Measurements from ENCODE around the gene MAP3K3. TPM values are rescaled to one million over a fixed set of nuclear protein-coding genes. Genes with fewer than 3 reads are reported as not detected.

The MAP3K3 gene
- total RNA-seq, 1 donor from 2014 or later = 29.6 TPM

GRCh38 chr17:63645775-63646487, 23.7 kb downstream of the MAP3K3 start:
- intact Hi-C loops (cut with micrococcal nuclease) = no loop called here
- H3K4me3 Mint-ChIP-seq = no peak overlapping the region
- DNase-seq (ENCODE audit: low spot score) = no peak
- no peaks in the 10 kb centered on the region for H3K27me3 Mint-ChIP-seq (ENCODE audit: insufficient read depth)
- H3K27ac Mint-ChIP-seq = no peak overlapping the region
- no peaks in the 10 kb centered on the region for H3K9me3 Mint-ChIP-seq
- peaks cover 6% of the 10 kb centered on the region for H3K36me3 Mint-ChIP-seq (ENCODE audit: low read depth)
- peaks cover 19% of the 10 kb centered on the region for H3K4me1 Mint-ChIP-seq (ENCODE audit: low read depth)

- Mint-ChIP-seq H3K9me3 (no peaks in the 10 kb centered on the region), H3K27ac (no peak overlapping the region), H3K36me3 (ENCODE audit: low read depth) (peaks cover 6% of the 10 kb centered on the region), H3K4me3 (no peak overlapping the region), H3K27me3 (ENCODE audit: insufficient read depth) (no peaks in the 10 kb centered on the region), H3K4me1 (ENCODE audit: low read depth) (peaks cover 19% of the 10 kb centered on the region)
- intact Hi-C loops (cut with micrococcal nuclease) = no loop called here
- DNase-seq (ENCODE audit: low spot score) = no peak
Observed at GRCh38 chr17:63646488-63646806, 24.2 kb downstream of the MAP3K3 start.

GRCh38 chr17:63647065-63647725, 25.0 kb downstream of the MAP3K3 start:
- Mint-ChIP-seq H3K9me3 (no peaks in the 10 kb centered on the region), H3K4me1 (ENCODE audit: low read depth) (peaks cover 19% of the 10 kb centered on the region), H3K36me3 (ENCODE audit: low read depth) (peaks cover 9% of the 10 kb centered on the region), H3K27me3 (ENCODE audit: insufficient read depth) (no peaks in the 10 kb centered on the region), H3K4me3 (no peak overlapping the region), H3K27ac (no peak overlapping the region)
- no peak for DNase-seq (ENCODE audit: low spot score)
- intact Hi-C loops (cut with micrococcal nuclease) = no loop called here

- H3K27ac Mint-ChIP-seq = no peak overlapping the region
- H3K4me1 Mint-ChIP-seq (ENCODE audit: low read depth) = peaks cover 19% of the 10 kb centered on the region
- H3K27me3 Mint-ChIP-seq (ENCODE audit: insufficient read depth) = no peaks in the 10 kb centered on the region
- intact Hi-C loops (cut with micrococcal nuclease) = no loop called here
- no peak overlapping the region for H3K4me3 Mint-ChIP-seq
- H3K9me3 Mint-ChIP-seq = no peaks in the 10 kb centered on the region
- DNase-seq (ENCODE audit: low spot score) = no peak
- H3K36me3 Mint-ChIP-seq (ENCODE audit: low read depth) = peaks cover 14% of the 10 kb centered on the region
Observed at GRCh38 chr17:63647936-63648335, 25.7 kb downstream of the MAP3K3 start.

GRCh38 chr17:63649813-63650212, 27.6 kb downstream of the MAP3K3 start:
- Mint-ChIP-seq H3K27me3 (ENCODE audit: insufficient read depth) (no peaks in the 10 kb centered on the region), H3K36me3 (ENCODE audit: low read depth) (peaks cover 22% of the 10 kb centered on the region), H3K4me1 (ENCODE audit: low read depth) (peaks cover 19% of the 10 kb centered on the region), H3K27ac (no peak overlapping the region), H3K4me3 (no peak overlapping the region), H3K9me3 (no peaks in the 10 kb centered on the region)
- intact Hi-C loops (cut with micrococcal nuclease) = no loop called here
- DNase-seq (ENCODE audit: low spot score) = no peak

- Mint-ChIP-seq H3K4me3 (no peak overlapping the region), H3K36me3 (ENCODE audit: low read depth) (peaks cover 28% of the 10 kb centered on the region), H3K9me3 (no peaks in the 10 kb centered on the region), H3K27me3 (ENCODE audit: insufficient read depth) (no peaks in the 10 kb centered on the region), H3K4me1 (ENCODE audit: low read depth) (peaks cover 8% of the 10 kb centered on the region), H3K27ac (no peak overlapping the region)
- intact Hi-C loops (cut with micrococcal nuclease) = no loop called here
- DNase-seq (ENCODE audit: low spot score) = no peak
Observed at GRCh38 chr17:63652106-63652505, 29.9 kb downstream of the MAP3K3 start.

GRCh38 chr17:63653050-63653449, 30.8 kb downstream of the MAP3K3 start:
- DNase-seq (ENCODE audit: low spot score) = no peak
- H3K36me3 Mint-ChIP-seq (ENCODE audit: low read depth) = peaks cover 34% of the 10 kb centered on the region
- no peak overlapping the region for H3K4me3 Mint-ChIP-seq
- intact Hi-C loops (cut with micrococcal nuclease) = no loop called here
- no peaks in the 10 kb centered on the region for H3K9me3 Mint-ChIP-seq
- no peak overlapping the region for H3K27ac Mint-ChIP-seq
- H3K27me3 Mint-ChIP-seq (ENCODE audit: insufficient read depth) = no peaks in the 10 kb centered on the region
- H3K4me1 Mint-ChIP-seq (ENCODE audit: low read depth) = peaks cover 7% of the 10 kb centered on the region

- no peaks in the 10 kb centered on the region for H3K27me3 Mint-ChIP-seq (ENCODE audit: insufficient read depth)
- intact Hi-C loops (cut with micrococcal nuclease) = no loop called here
- H3K4me1 Mint-ChIP-seq (ENCODE audit: low read depth) = no peaks in the 10 kb centered on the region
- no peak overlapping the region for H3K27ac Mint-ChIP-seq
- H3K9me3 Mint-ChIP-seq = no peaks in the 10 kb centered on the region
- peaks cover 30% of the 10 kb centered on the region for H3K36me3 Mint-ChIP-seq (ENCODE audit: low read depth)
- no peak overlapping the region for H3K4me3 Mint-ChIP-seq
- no peak for DNase-seq (ENCODE audit: low spot score)
Observed at GRCh38 chr17:63657786-63658185, 35.6 kb downstream of the MAP3K3 start.

GRCh38 chr17:63658366-63658765, 36.1 kb downstream of the MAP3K3 start:
- no peaks in the 10 kb centered on the region for H3K4me1 Mint-ChIP-seq (ENCODE audit: low read depth)
- H3K9me3 Mint-ChIP-seq = no peaks in the 10 kb centered on the region
- H3K36me3 Mint-ChIP-seq (ENCODE audit: low read depth) = peaks cover 26% of the 10 kb centered on the region
- DNase-seq (ENCODE audit: low spot score) = no peak
- intact Hi-C loops (cut with micrococcal nuclease) = no loop called here
- no peak overlapping the region for H3K27ac Mint-ChIP-seq
- H3K27me3 Mint-ChIP-seq (ENCODE audit: insufficient read depth) = no peaks in the 10 kb centered on the region
- no peak overlapping the region for H3K4me3 Mint-ChIP-seq

GRCh38 chr17:63659850-63660249, 37.6 kb downstream of the MAP3K3 start:
- intact Hi-C loops (cut with micrococcal nuclease) = no loop called here
- Mint-ChIP-seq H3K4me1 (ENCODE audit: low read depth) (no peaks in the 10 kb centered on the region), H3K27me3 (ENCODE audit: insufficient read depth) (no peaks in the 10 kb centered on the region), H3K4me3 (no peak overlapping the region), H3K36me3 (ENCODE audit: low read depth) (peaks cover 27% of the 10 kb centered on the region), H3K9me3 (no peaks in the 10 kb centered on the region), H3K27ac (no peak overlapping the region)
- no peak for DNase-seq (ENCODE audit: low spot score)

GRCh38 chr17:63665527-63666214, 43.5 kb downstream of the MAP3K3 start:
- H3K27me3 Mint-ChIP-seq (ENCODE audit: insufficient read depth) = no peaks in the 10 kb centered on the region
- DNase-seq (ENCODE audit: low spot score) = no peak
- peak overlapping the region; percentile 39 for H3K4me3 Mint-ChIP-seq
- H3K9me3 Mint-ChIP-seq = no peaks in the 10 kb centered on the region
- H3K27ac Mint-ChIP-seq = peak overlapping the region; percentile 6
- H3K4me1 Mint-ChIP-seq (ENCODE audit: low read depth) = peaks cover 11% of the 10 kb centered on the region
- intact Hi-C loops (cut with micrococcal nuclease) = no loop called here
- H3K36me3 Mint-ChIP-seq (ENCODE audit: low read depth) = peaks cover 25% of the 10 kb centered on the region

- no peaks in the 10 kb centered on the region for H3K9me3 Mint-ChIP-seq
- no peaks in the 10 kb centered on the region for H3K4me1 Mint-ChIP-seq (ENCODE audit: low read depth)
- H3K4me3 Mint-ChIP-seq = no peak overlapping the region
- no peak for DNase-seq (ENCODE audit: low spot score)
- H3K27me3 Mint-ChIP-seq (ENCODE audit: insufficient read depth) = no peaks in the 10 kb centered on the region
- H3K27ac Mint-ChIP-seq = no peak overlapping the region
- intact Hi-C loops (cut with micrococcal nuclease) = no loop called here
- H3K36me3 Mint-ChIP-seq (ENCODE audit: low read depth) = peaks cover 19% of the 10 kb centered on the region
Observed at GRCh38 chr17:63672856-63673255, 50.6 kb downstream of the MAP3K3 start.

- no peak overlapping the region for H3K27ac Mint-ChIP-seq
- H3K27me3 Mint-ChIP-seq (ENCODE audit: insufficient read depth) = no peaks in the 10 kb centered on the region
- no peak overlapping the region for H3K4me3 Mint-ChIP-seq
- no peaks in the 10 kb centered on the region for H3K9me3 Mint-ChIP-seq
- intact Hi-C loops (cut with micrococcal nuclease) = no loop called here
- DNase-seq (ENCODE audit: low spot score) = no peak
- H3K4me1 Mint-ChIP-seq (ENCODE audit: low read depth) = no peaks in the 10 kb centered on the region
- peaks cover 17% of the 10 kb centered on the region for H3K36me3 Mint-ChIP-seq (ENCODE audit: low read depth)
Observed at GRCh38 chr17:63675231-63675606, 53.0 kb downstream of the MAP3K3 start.

All from activated T-helper 1 cell treated with anti-CD3 and anti-CD28 coated beads, Interleukin-12 subunit alpha, Interleukin-12 subunit beta, Interleukin-2, Interleukin-4 antibody, amounts not matched to agents 30 ng/mL and 10 ng/mL and 1 ng/mL, durations not matched to agents 14 hours and 24 hours and 36 hours (primary cell).